GM18508 (cell line): ENCODE measurements around the gene GRB10.
A peak's percentile ranks its signal among the peaks of the same experiment; 100 is the strongest.

Experiments used
- ATAC-seq: cut with Tn5 transposase; IDR thresholded peaks from one replicate; pipeline ENCODE4 v1.9.1; 2021; ENCODE audit warnings: moderate number of reproducible peaks; ENCODE audit not compliant: insufficient read depth, unreplicated experiment

GRB10 gene

GRCh38 chr7:50647286-50647980, 135.3 kb downstream of the GRB10 start:
- ATAC-seq, result no peak

GRCh38 chr7:50646069-50646468, 136.6 kb downstream of the GRB10 start:
- no peak for ATAC-seq

- ATAC-seq, result no peak
These were observed 137.5 kb downstream of the GRB10 start for GRCh38 chr7:50645186-50645585.

DNA sequence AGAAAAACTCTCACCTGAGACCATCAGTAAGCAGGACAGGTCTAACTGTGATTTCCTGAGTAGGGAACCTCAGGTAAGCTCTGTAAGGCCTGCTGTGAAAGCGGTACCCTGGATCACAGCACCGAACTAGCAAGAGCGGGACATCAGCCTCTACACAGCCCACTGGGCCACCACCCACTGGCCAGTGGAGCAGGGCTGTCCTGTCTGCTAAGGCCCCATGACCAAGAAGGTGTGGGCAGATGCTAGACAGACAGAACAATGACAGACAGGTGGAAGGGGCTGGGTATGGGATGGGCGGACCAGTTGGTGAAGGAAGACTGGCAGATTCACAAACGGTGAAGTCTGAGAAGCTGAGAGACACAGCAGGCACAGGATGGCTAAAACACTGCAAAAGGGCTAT, 138.1 kb downstream of the GRB10 start:
- no peak for ATAC-seq

DNA sequence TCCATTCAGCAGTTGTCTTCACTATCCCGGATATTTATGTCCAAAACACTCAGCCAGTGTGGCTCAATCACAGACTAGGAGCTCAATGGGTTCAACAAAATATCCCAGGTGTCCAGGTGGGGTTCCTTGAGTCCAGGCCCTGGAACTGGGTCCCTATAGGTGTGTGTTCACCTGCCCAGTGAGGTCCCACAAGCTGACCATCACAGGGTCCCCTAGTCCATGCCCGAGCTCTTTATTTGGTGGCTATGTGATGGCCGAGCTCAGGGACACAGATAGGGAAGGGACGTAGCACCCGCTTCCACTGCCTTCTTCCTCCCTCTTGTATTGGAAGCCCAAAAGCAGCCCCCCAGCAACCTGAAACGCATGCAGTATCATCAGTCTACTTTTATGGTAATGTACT, 138.6 kb downstream of the GRB10 start:
- ATAC-seq, result no peak

DNA sequence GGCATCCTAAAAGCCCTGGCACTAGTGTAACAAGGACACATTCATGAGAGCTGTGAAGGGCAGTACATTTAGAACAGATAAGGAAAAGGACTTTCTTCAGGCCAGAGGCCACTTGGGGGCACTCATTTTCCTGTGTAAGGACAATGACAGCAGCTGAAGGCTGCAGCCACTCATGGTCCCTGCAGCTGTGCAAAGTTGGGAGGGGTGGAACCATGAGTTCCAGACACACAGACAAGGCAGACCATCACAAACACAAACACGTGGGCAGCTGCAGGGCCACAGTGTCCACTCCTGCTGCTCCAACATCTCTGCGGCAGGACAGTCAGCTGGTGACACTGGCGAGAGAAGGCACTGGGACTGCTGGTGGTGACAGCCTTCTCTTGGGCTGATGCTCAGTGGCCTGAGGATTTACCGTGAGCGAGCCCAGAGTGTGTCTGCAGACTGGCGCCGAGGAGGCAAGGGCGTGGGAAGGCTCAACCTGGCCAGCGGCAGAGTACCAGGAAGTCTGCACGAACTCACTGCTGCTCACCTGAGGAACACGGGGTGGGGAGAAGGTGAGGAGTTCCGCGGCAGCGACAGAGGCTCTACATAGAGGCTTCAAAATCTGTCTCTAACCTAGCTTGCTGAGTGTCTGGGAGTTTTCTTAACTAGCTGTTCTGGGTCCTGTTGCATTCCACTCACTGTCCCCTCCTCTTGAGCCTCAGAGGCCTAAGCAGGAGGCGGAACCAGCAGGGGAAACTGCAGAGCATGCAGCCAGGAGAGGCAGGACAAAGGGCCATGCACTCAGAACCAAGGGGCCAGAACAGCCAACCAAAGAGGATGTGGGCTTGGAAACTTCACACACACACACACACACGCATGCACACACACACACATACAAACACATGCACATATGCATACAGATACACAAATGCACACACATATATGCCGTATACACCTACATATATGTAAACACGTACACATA, 141.0 kb downstream of the GRB10 start:
- no peak for ATAC-seq

DNA sequence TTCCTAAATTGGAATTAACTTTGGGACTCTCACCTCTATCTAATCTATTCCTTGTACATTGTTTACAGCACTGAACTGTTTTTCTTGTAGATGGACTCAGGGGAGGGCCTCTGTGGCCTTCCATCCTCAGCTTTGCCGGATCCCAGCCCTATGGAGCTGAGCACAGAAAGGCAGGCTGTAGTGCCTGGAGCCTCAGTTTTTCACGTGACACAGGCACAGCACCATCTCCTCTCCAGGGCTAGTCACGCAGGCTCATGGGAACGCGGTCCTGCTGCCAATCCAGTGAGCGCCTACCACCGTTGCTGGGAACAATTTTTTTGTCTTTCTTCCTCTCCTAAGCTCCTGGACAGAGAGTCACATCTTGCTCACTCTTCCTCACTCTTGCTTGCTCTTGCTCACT, 141.9 kb downstream of the GRB10 start:
- ATAC-seq, result no peak

DNA sequence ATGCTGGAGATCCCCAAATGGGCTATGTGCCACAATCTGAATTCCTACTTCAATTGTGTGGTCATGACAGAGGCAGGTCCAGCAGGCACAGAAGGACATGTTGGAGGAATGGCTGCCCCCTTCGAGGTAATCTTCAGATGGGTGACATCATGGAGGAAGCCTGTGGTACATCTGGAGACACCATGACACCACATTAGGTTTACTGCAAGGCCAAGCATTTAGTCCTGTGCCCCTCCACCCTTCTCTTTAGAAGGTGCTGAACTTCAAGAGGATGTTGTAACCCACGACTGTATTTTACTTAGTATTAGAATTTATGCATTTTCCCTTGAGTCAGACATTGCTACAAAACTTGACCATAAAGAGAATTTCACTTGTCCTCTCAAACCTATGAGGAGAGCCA, 142.4 kb downstream of the GRB10 start:
- no peak for ATAC-seq

DNA sequence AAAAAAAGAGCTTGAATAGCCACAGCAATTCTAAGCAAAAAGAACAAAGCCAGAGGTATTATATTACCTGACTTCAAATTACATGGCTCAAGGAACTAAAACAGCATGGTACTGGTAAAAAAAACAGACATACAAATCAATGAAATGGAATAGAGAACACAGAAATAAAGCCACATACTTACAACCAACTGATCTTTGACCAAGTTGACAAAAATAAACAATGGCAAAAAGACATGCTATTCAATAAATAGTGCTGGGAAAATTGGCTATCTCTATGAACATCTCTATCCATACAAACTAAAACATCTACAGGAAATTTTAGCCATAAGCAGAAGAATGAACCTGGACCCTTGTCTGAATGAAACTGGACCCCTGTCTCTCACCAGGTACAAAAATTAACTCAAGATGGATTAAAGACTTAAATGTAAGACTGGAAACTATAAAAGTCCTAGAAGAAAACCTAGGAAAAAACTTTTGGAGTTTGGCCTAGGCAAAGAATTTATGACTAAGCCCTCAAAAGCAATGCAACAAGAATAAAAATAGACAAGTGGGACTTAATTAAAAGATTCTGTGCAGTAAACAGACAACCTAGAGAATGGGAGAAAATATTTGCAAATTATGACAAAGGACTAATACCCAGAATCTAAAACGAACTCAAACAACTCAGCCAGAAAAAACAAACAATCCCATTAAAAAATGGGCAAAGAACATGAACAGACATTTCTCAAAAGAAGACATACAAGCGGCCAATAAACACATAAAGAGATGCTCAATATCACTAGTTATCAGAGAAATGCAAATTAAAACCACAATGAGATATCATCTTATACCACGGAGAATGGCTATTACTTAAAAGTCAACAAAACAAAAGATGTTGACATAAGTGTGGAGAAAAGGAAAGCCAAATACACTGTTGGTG, 144.7 kb downstream of the GRB10 start:
- ATAC-seq, result no peak

- ATAC-seq, result no peak
These were observed 148.3 kb downstream of the GRB10 start for GRCh38 chr7:50634378-50634777.

- ATAC-seq, result no peak
These were observed 149.3 kb downstream of the GRB10 start for GRCh38 chr7:50633414-50633710.

GRCh38 chr7:50632561-50633413, 149.9 kb downstream of the GRB10 start:
- ATAC-seq, result peak; percentile 90

- ATAC-seq, result no peak
These were observed 151.1 kb downstream of the GRB10 start for GRCh38 chr7:50631639-50632038.

DNA sequence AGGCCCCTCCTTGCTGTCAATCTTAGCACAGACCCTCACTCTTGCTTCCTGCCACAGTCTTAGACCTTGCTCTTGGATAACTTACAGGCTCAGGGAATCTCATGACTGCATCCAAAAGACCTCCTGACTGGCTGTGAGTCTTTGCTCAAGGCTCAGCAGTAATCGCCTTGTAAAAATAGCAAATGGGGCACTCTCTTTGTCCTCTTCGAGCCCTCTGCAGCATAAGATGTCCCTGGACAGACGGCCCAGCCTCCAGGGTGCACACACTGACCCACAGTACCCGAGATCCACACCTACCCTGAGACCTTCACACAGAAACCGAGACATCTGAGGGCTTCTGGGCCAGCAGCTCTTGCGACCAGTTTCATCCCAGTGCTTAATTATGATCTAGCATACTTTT, 151.6 kb downstream of the GRB10 start:
- no peak for ATAC-seq

GRCh38 chr7:50629238-50629901, 153.3 kb downstream of the GRB10 start:
- ATAC-seq, result no peak

GRCh38 chr7:50628434-50629084, 154.1 kb downstream of the GRB10 start:
- ATAC-seq, result no peak

DNA sequence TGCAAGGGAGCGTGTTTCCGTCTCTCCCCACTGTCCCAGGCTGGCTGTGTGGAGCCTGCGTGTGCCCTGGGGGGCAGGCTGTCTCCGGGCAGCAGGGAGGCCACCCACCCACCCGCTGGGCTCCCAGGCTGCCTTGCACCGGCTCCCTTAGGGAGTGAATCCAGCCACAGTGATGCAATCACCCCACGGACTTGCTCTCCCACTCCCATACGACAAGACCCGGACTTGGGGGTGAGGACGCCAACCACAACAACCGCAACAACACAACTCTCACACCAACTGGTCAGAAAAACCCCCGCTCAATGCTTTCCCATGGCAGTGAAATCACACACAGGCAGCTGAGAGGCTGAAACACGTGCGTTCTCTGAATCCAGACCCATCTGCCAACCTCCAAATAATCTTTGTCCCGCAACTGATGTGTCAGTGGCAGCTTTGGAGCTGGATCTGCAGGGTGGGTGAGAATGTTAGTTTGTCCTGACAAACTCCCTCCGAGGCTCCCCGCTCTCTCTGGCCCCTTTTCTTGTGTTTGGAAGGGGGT, 154.8 kb downstream of the GRB10 start:
- ATAC-seq, result no peak

- ATAC-seq, result no peak
These were observed 156.4 kb downstream of the GRB10 start for GRCh38 chr7:50626286-50626685.

GRCh38 chr7:50625360-50625759, 157.3 kb downstream of the GRB10 start:
- no peak for ATAC-seq
